GM21367 (cell line): ENCODE measurements around the gene PRRX2.
"Not testable (repeated sequence)": the region's sequence is repeated elsewhere in the genome, so short reads cannot be mapped to it uniquely, and the experiment has no call there.

Source experiments
- ATAC-seq: cut with Tn5 transposase; IDR thresholded peaks from one replicate; pipeline ENCODE4 v1.9.1; 2021; ENCODE audit not compliant: unreplicated experiment

The PRRX2 gene

GRCh38 chr9:129751841-129752801, 86.7 kb downstream of the PRRX2 start:
- ATAC-seq = no peak

GRCh38 chr9:129752900-129753729, 87.7 kb downstream of the PRRX2 start, which contains the start of gene PTGES:
PTGES (minus strand) TSS chr9:129753042; CDS start chr9:129753012, 30 bp downstream.
- no peak for ATAC-seq

- ATAC-seq = no peak
These were observed 89.7 kb downstream of the PRRX2 start for GRCh38 chr9:129755151-129755550.

GRCh38 chr9:129756191-129756590, 90.7 kb downstream of the PRRX2 start:
- no peak for ATAC-seq

- no peak for ATAC-seq
These were observed 91.6 kb downstream of the PRRX2 start for GRCh38 chr9:129757045-129757444.

GRCh38 chr9:129759319-129759718, 93.9 kb downstream of the PRRX2 start:
- no peak for ATAC-seq

- ATAC-seq = no peak
These were observed 94.5 kb downstream of the PRRX2 start for GRCh38 chr9:129759804-129760502.

- ATAC-seq = not testable (repeated sequence)
These were observed 95.3 kb downstream of the PRRX2 start for GRCh38 chr9:129760784-129761183.

- ATAC-seq = no peak
These were observed 96.0 kb downstream of the PRRX2 start for GRCh38 chr9:129761293-129761900.

GRCh38 chr9:129761901-129762369, 96.5 kb downstream of the PRRX2 start:
- no peak for ATAC-seq

- ATAC-seq = not testable (repeated sequence)
These were observed 97.0 kb downstream of the PRRX2 start for GRCh38 chr9:129762370-129762984.

GRCh38 chr9:129762985-129763926, 97.8 kb downstream of the PRRX2 start:
- no peak for ATAC-seq

- ATAC-seq = no peak
These were observed 100.4 kb downstream of the PRRX2 start for GRCh38 chr9:129765764-129766317.

- no peak for ATAC-seq
These were observed 103.0 kb downstream of the PRRX2 start for GRCh38 chr9:129768486-129768885.

GRCh38 chr9:129769669-129770068, 104.2 kb downstream of the PRRX2 start:
- ATAC-seq = no peak

- ATAC-seq = no peak
These were observed 105.3 kb downstream of the PRRX2 start for GRCh38 chr9:129770741-129771140.
